ENCODE data around the gene MEI1.

MEI1 gene

GRCh38 chr22:41793871-41794270 lies 94.6 kb downstream of the MEI1 start:
- DNase-seq, result no peak

- no peak for DNase-seq
Observed at GRCh38 chr22:41798736-41799135, 99.4 kb downstream of the MEI1 start.

- DNase-seq, result peak in 1 of 2 experiments; percentile 13
Observed at GRCh38 chr22:41799486-41800347, 100.4 kb downstream of the MEI1 start.

GRCh38 chr22:41800348-41801146 lies 101.2 kb downstream of the MEI1 start, which contains the start of gene CCDC134:
TSS of gene CCDC134 (plus strand) at chr22:41800679. CDS start at chr22:41808891, 8,212 bp downstream.
- DNase-seq, result peak; percentile 84

- DNase-seq, result no peak
Observed at GRCh38 chr22:41801147-41801819, 102.0 kb downstream of the MEI1 start.

GRCh38 chr22:41801886-41802285 lies 102.6 kb downstream of the MEI1 start:
- DNase-seq, result no peak

- no peak for DNase-seq
Observed at GRCh38 chr22:41805639-41806038, 106.3 kb downstream of the MEI1 start.

GRCh38 chr22:41808400-41808799 lies 109.1 kb downstream of the MEI1 start:
- DNase-seq, result no peak

- no peak for DNase-seq
Observed at GRCh38 chr22:41810022-41810421, 110.7 kb downstream of the MEI1 start.

- no peak for DNase-seq
Observed at GRCh38 chr22:41812805-41813545, 113.7 kb downstream of the MEI1 start.

- no peak for DNase-seq
Observed at GRCh38 chr22:41813726-41814410, 114.6 kb downstream of the MEI1 start.

- DNase-seq, result no peak
Observed at GRCh38 chr22:41815716-41816115, 116.4 kb downstream of the MEI1 start.

GRCh38 chr22:41816241-41816640 lies 116.9 kb downstream of the MEI1 start:
- DNase-seq, result no peak

- DNase-seq, result no peak
Observed at GRCh38 chr22:41816871-41817270, 117.6 kb downstream of the MEI1 start.

- no peak for DNase-seq
Observed at GRCh38 chr22:41818011-41818410, 118.7 kb downstream of the MEI1 start.

- no peak for DNase-seq
Observed at GRCh38 chr22:41818596-41818995, 119.3 kb downstream of the MEI1 start.

- DNase-seq, result no peak
Observed at GRCh38 chr22:41819257-41819656, 120.0 kb downstream of the MEI1 start.

- no peak for DNase-seq
Observed at GRCh38 chr22:41820447-41820846, 121.1 kb downstream of the MEI1 start.

GRCh38 chr22:41821471-41822316 lies 122.4 kb downstream of the MEI1 start:
- DNase-seq, result no peak

GRCh38 chr22:41822317-41823057 lies 123.2 kb downstream of the MEI1 start:
- peak; percentile 31 to 35 for DNase-seq

Data from activated CD4-positive, alpha-beta T cell treated with anti-CD3 and anti-CD28 coated beads, Interleukin-2, amount 50 U/mL, for 4 hours (primary cell).